NCI-H345 treated with DMSO at 0.1 percent for 48 hours (cell line): Measurements from ENCODE around the gene KIAA1671.

ENCODE experiments used
- DNase-seq: peaks from one replicate; lab custom pipeline; 2025; ENCODE audit not compliant: unreplicated experiment; lab: John Stamatoyannopoulos, UW

Gene KIAA1671

DNA sequence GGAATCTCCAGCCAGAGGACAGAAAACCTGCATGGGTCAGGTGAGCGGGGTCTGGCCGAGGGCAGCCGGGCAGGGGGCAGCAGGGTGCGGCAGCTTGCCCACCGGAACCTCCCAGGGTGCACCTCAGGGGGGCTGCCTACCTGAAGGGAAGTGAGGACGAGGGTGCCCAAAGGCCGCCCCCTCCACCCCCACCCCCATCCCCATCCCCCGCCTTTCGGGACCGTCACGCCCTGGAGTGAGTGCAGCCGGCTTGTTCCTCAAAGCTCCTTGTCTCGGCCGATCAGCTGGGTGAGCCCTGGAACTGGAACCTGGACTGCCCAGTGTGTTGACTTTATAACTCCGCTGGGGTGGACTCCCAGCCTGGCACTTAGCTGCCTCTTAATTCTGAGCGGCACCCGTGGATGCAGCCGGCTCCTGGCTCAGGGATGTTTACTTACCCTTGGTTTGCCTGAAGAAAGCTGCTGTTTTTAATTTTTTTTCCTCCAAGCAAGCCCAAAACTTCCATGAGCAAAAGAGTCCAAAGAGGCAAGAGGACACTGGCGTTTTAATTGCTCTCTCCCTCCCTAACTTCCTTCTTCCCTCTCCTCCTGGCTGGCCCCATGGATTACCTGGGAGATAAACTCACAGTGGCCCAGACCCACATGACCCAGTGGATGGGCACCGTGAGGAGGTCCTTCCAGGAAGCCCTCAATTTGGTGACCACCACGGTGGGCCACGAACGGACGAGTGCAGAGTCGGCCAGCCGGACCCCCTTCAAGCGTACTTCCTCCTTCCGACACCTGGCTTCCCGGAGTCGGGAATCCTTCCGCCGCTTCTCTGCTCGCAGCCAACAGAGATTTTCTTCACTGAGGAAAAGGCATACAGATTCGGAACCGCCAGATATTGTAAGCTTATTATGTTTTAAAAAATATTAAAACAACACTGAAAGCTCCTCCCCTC, 159.3 kb downstream of the KIAA1671 start:
- DNase-seq, result no peak

DNA sequence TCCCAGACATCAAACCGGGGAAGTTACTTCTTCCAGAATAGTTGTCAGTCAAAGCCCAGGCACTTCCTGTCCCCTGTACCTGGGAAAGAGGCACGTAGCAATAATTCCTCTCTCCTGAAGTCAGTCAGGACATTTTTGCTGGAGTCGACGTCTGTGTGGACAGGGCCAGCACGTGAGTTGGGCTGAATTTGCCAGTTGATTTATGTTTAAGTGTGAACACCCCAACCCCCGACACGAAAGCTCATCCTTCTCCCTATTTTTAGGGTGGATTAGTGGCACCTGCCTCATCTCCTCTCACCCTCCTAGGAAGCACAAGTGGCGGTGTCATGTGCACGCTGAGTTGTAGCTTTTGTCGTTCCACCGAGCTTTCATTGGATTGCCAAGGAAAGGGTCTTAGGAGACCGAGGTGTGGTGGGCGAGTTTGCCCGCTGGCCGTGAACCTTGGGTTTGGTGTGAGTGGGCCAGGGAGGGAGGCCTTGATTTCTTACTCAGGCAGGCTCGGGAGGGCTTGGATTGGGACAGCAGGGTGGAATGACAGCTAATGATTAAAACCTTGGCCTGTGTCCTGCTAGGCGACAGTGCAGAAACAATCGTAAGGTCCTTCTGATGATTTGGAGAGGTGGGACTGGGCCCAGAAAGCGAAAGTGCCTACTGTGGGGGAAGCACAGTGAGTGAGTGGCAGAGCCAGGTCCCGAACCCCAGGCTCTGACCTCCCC, 160.2 kb downstream of the KIAA1671 start:
- no peak for DNase-seq

DNA sequence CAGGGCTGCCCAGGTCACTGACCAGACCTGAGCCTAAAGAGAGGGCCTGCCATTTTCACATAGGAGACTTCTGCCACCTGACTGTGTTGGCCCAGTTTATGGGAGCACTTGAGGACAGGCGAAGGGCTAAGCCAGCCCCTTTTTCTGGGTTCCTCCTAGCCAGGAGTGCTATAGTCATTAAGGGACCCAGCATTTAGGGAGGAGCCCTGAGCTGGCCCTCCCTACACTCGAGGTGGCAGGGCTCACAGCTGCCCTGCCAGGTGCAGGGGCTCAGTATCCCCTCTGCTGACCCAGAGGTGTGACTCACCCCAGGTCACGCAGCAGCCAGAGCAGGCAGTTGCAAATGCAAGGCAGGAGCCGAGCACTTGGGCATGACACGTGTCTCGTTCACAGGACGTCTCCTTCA, 160.8 kb downstream of the KIAA1671 start:
- no peak for DNase-seq

DNA sequence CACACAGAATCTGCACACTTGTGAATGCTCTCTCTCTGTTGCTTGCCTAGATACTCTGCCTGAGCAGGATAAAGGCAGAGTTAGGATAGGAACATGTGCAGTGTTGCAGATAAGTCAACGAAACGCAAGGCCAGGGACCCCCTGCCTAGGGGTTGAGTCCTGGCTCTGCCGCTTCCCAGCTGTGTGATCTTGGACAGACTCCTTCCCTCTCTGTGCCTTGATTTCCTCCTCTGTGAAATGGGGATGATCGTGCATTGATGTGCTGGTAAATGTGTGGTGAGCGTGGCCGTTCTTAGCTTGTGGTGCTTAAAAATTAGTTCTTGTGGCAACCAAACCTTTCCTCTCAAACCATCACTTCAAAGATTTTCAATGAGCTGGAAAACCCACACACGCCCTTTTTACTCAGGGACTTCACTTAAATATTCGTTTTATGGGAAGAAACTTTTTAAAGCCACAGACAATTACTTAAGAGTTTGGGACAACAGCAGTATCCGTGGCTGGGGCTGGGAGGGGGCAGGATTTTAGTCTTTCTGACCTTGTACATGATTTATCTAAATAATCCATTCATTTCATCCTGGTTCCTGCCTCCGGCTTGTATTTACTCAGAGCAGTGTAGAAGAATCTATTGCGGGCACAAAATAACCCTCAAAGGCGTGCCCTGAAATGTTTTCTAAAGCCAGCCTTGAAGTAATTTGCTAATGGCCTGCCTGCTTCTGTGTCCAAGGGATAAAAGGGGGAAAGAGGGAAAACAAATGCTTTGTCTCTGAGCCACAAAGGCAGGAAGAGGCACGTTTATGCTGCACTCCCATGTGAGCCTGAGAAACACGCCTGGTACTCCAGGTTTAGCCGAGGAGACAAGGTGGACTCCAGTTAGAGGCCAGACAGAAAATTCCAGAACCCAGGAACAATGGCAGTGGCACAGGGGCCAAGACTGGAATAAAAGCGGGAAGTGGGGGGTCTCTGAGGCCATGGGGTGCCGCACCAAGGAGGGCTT, 162.2 kb downstream of the KIAA1671 start:
- DNase-seq, result no peak

DNA sequence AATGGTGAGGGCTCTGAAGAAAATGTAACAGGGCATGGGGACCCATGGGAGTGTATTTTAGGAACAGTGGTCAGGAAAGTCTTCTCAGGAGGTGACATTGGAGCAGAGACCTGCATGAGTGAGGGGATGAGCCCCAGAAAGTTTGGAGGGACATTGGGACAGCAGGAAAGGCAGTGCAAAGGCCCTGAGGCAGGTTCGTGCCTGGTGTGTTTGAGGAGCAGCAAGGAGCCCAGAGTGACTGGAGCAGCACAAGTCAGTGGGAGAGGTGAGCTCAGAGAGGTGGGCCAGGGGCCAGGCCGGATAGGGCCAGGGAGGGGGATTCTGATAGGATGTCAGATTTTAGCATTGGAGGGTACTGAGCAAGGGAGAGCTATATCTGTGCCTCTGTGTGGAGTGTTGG, 167.1 kb downstream of the KIAA1671 start:
- no peak for DNase-seq

DNA sequence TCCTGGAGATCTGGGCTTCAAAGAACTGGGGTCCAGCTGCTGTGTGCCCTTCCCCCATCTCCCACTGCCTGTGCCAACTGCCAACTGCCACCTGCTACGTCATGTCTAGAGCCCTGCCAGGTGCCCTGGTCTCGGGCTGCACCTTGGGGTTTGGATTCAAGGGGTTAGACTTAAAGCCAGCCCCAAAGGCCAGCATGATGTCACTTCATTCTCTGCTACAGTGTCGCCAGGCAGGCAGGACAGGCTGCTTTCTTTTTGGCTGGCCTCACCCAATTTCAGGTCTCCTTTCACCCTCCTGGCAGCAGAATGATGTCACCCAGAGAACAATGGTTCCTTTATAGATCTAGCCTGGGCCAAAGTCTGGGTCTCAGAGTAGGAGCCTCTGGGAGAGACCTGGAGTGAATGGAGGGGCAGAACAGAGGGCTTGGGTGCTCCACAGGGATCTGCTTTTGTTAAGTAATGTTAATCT, 167.6 kb downstream of the KIAA1671 start:
- DNase-seq, result peak; percentile 6

DNA sequence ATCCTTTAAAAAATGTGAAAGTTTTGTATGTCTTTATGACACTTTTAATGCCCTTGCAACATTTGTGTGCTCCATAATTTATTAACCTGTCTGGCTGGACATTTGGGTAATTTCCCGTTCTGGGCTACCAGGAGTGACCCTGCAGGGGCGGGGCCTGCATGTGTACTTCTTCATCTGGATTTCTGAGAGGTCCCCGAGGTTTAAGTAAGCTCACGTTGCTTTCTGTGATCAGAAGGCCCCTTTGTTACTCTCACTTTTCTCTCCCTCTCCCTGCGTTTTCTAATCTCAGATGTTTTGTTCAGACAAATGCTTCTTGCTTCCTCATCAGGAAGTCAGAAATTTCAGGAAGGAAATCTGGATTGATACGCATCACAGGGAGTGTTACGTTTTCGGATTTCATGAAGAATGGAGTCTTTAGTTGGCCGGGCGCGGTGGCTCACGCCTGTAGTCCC, 168.3 kb downstream of the KIAA1671 start:
- no peak for DNase-seq

DNA sequence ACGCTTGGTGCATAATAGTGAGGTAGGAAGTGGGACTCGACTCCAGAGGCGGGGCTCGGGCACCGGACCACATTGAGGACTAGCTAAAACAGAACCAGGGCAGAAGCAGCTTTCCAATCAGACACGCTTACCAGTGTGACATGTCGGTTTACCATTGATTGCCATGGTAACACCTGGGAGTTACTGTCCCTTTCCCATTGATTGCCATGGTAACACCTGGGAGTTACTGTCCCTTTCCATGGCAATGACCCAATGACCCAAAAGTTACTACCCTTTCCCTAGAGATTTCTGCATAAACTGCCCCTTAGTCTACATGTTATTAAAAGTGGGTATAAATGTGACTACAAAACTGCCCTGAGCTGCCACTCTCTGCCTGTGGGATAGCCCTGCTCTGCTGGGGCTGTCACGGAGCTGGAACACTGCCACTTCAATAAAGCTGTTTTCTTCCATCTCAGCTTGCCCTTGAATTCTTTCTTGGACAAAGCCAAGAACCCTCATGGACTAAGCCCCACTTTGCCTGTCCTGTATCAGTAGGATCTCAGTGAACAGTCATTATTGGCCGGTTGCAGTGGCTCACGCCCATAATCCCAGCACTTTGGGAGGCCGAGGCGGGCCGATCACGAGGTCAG, 169.7 kb downstream of the KIAA1671 start:
- no peak for DNase-seq

DNA sequence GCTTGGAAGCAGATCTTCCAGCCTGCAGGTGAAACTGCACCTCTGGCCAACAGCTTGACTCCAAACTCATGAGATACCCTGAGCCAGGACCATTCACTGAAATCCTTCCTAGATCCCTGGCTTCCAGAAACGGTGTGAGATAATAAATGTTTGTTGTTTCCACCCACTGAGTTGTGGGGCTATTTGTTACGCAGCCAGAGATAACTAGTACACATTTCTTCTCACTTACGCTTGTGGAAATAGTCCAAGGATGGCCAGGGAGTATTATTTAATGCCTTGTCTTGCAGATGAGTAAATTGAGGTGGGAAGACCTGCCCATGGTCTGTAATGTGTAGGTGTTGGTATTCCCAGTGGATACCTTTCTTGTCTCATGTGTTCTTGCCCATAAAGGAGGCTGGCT, 171.2 kb downstream of the KIAA1671 start:
- no peak for DNase-seq

DNA sequence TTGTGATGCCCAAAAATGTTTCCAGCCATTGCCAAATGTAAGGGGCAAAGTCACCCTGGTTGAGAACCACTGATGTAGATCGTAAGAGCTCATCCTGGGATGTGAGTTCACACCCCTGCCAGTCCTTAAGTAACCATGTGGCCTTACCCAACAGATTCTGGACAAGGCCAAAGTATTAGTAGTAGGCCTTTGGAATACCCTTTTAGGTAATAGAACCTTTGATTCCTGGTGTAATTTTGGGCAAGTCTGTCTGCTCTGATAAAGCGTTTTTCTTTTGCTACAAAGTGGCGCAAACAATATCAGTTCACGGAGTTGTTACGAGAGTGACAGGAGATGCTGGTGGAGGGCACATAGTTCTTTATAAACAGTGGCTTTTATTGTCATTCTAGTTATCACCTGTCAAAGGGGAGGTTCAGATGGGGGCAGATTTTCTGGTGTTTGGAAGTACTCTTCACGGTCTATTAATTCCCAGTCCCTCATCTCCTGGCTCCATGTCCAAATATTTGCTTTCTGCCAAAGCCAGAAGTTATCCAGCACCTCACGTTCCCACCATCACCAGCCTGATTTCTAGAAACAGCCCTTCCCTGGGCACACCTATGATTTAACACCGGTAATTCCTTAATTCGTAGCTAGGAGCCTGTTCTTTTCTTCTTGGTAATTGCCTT, 173.3 kb downstream of the KIAA1671 start:
- DNase-seq, result peak; percentile 59

DNA sequence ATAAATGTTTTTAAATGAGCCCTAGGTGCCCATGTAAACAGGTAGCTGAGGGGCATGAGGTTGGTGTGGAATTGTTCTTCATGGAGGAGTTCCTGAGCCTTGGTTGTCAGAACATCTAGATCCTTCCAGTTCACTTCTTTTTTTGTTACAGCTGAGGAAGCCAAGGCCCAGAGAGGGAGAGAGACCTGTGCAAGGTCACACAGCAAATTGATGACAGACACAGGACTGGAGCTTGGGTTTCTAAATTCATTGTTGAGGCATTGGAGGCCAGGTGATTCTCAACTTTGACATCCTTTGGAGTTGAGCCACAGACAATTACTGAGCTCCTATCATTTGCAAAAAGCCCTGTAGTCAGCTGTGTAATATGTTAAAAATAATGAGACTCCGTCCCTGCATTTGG, 174.0 kb downstream of the KIAA1671 start:
- no peak for DNase-seq

DNA sequence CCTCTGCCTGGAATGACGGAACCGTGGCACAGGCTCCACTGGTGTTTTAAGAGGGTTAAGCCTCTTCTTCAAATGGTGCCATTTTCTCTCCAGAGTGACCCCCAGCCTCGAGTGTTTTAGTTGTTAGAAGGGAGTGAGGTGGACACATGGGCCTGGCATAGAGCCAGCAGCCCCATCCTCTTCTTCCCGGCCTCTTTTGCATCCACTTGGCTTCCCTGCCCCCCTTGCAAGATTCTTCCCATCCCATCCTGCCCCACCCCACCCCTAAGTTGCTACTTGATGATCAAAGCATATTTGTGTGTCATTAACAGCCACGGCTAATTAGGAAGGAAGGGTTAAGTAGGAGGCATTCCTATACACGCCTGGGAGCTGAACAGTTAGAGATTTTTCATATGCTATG, 174.8 kb downstream of the KIAA1671 start:
- DNase-seq, result no peak

DNA sequence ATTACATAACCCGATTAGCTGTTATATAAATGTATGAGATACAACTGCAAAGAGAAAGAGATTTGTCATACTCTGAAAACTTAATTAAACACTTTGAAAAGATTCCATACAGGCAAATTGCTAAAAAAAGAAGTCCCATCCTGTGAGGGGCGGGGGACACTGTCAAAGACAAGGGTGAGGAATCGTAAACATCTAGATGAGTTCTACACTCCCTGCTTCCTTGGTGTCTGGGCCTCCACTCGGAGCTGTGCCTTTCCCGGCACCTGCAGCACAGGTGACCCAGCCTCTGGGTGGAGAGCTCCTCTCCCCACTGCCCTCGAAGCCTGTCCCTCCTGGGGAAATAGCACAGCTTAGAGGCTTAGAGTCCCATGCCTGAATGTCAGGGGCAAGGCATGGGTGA, 177.9 kb downstream of the KIAA1671 start:
- no peak for DNase-seq

DNA sequence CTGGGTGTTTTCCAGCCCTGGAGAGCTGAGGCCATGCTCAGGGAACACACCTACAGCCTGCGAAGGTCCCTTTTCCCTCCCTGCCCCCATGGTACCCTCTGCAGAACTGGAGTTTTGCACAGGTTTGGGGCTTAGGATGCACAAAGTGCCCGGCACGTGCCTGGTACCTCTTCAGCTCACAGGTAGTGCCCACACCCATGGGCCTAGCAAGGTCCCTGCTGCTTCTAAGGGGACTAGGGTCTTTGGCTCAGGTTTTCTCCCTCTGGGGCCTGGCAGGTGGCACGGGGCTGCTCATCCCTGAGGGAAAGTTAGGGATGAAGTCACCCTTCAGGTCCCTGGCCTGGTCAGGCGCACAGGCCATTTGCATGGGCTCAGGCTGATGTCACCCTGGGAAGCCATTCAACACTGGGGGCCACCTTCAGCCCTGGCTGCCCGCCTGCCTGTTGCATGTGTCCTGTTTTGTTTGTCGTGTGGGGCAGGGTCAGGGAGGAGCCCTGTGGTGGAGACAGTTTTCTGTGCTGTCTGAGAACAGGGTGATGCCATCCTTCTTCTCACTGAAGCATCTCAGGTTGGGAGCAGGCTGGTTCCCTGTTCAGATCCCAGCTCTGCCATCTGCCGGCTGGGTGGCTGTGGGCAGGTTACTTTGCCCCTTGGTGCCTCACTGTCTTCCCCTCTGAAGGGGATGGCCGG, 178.8 kb downstream of the KIAA1671 start:
- DNase-seq, result no peak

DNA sequence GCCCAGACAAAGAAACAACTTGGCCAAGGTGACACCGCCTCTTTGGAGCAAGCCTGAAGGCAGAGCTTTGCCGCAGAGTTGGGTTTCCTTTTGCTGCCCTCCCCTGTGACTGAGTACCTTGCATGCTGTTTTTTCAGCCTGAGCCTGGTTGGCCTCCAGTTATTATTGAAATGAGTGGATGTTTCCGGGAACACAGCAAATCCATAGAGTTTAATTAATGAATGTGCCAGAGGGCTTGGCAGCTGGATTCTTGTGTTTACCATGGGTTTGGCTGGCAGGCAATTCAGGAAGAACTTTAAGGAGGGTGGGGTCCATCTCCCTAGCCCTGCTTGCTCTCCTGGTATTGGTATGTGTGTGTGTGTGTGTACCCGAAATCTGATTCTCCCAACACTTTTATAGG, 181.5 kb downstream of the KIAA1671 start:
- DNase-seq, result no peak

DNA sequence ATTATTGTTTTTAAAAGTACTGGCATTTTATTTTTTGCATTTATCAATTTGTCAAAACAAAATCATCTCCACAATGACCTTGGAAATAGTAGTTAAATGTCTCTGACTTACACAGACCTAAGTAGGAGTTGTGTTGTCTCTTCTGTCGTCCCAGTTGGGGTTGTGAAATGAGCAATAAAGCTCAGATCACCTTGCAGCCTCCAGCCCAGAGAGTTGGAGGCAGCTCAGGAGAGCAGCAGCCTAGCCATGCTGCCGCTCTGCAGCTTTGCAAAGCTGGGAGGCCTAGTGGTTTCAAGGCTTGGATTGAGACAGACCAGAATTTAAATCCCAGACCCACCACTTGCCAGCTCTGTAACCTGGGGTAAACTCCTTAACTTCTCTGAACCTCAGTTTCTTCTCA, 181.9 kb downstream of the KIAA1671 start:
- DNase-seq, result no peak

DNA sequence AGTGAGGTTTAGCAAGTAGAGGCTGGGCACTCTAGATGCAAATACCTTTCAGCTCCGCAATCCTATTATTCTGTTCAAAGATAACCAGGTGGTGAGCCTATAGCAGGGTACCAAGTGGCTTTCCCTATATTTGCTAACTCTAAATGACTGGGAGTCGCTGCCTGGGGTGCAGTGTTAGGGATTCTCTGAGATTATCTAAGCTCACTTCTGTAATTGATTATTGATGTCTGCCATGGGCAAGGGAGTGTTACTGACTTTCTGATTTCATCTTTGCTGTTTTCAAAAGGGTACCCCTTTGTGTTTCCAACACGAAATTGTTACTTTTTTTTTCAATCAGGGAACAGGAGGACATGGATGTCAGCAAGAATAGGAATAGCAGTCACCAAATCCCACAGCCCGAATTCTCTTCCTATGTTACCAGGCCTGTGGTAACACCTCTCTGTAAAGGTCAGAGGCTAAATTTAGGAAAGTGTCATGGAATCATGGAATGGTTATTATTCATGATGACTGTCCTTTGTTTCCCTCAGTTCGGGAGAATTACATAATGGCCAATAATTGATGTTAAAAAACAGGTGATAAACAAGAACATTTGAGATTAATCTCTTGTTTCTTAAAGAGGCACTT, 184.5 kb downstream of the KIAA1671 start:
- no peak for DNase-seq

DNA sequence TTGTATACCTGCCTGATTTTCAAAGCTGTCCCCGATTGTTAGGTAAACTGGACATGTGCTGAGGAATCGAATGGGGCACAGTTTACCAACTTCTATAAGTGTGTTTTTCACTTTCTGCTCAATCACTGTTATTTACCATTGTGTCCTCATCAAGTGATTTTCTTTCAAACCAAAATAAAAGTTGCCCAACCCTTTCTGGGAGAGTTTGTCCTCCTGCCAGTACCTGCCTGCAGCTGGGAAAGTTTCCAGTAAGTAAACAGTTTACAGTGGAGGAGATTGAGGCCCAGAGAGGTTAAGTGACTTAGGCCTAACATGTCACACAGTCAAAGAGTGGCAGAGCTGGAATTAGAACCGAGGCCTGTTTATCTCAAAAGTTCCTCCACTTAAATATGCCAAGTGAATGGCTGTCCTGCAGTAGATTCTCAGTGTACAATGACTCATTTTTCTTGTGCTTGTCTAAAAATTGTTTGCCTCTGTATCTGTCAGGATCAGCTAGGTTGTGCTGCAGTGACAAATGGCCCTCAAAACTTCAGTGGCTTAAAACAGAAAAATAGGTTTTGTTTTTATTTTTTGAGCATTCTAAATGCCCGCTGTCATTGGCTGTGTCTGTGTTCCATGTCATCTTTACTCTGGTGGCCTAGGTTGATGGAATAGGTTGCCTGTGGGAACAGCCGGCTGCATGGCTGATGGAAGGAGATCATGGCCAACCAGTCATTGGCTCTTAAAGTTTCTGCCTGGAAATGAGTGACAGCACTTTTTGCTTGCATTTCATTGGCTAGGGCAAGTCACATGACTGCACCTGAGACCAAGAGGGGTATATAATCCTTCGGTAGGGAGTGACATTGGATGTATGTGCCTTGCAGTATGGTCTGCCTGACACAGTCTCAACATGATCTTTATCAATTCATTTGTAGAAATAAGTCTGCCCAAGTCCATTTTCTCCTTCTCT, 185.3 kb downstream of the KIAA1671 start:
- DNase-seq, result no peak
